Stimulated activated CD4-positive, alpha-beta T cell treated with anti-CD3 and anti-CD28 coated beads, Interleukin-2, amount 100 ng/mL, for 24 hours (primary cell): Measurements from ENCODE around the gene LENG9.

Source experiments
- DNase-seq, 2 donors: peaks; one replicate each; pipeline ENCODE4 v3.0.0-alpha.2; 2020

Gene LENG9

GRCh38 chr19:54420068-54420382, 43.6 kb downstream of the LENG9 start:
- no peak for DNase-seq

GRCh38 chr19:54418930-54419800, 44.4 kb downstream of the LENG9 start:
- DNase-seq: no peak

GRCh38 chr19:54418030-54418929, 45.3 kb downstream of the LENG9 start:
- DNase-seq: peak in 1 of 2 donors; percentile 35

GRCh38 chr19:54416695-54417491, 46.7 kb downstream of the LENG9 start:
- no peak for DNase-seq

- DNase-seq: no peak
Measured at GRCh38 chr19:54415901-54416673, 47.5 kb downstream of the LENG9 start.

GRCh38 chr19:54415208-54415900, 48.2 kb downstream of the LENG9 start, which contains the start of gene TTYH1:
TTYH1 (plus strand) TSS chr19:54415464; CDS start chr19:54415553, 89 bp downstream.
- DNase-seq: peak; percentile 46 to 61

GRCh38 chr19:54414156-54414555, 49.4 kb downstream of the LENG9 start:
- DNase-seq: no peak

GRCh38 chr19:54412877-54413276, 50.7 kb downstream of the LENG9 start:
- no peak for DNase-seq
